HL-60 (cell line): ENCODE measurements around the gene ATP8A2.

Source experiments
- GABPA ChIP-seq: IDR thresholded peaks from 2 replicates; pipeline ENCODE4 v1.6.1; 2012; ENCODE audit warnings: low read depth
- POLR2AphosphoS5 ChIP-seq: IDR thresholded peaks from 2 replicates; pipeline ENCODE4 v1.6.1; 2012; ENCODE audit warnings: low read depth
- REST ChIP-seq: IDR thresholded peaks from 2 replicates; pipeline ENCODE4 v1.6.1; 2012; ENCODE audit warnings: low read depth; ENCODE audit not compliant: insufficient replicate concordance
- SPI1 ChIP-seq: IDR thresholded peaks from 2 replicates; pipeline ENCODE4 v1.6.1; 2012; ENCODE audit warnings: low read depth, mild to moderate bottlenecking, borderline replicate concordance
- TF ChIP-seq, protein P1 (sequence below): IDR thresholded peaks from one replicate; pipeline ENCODE4 v1.5.1; 2011; ENCODE audit warnings: low read length, control low read depth, inconsistent platforms; ENCODE audit not compliant: insufficient read depth

- TF ChIP-seq, protein P1, sequence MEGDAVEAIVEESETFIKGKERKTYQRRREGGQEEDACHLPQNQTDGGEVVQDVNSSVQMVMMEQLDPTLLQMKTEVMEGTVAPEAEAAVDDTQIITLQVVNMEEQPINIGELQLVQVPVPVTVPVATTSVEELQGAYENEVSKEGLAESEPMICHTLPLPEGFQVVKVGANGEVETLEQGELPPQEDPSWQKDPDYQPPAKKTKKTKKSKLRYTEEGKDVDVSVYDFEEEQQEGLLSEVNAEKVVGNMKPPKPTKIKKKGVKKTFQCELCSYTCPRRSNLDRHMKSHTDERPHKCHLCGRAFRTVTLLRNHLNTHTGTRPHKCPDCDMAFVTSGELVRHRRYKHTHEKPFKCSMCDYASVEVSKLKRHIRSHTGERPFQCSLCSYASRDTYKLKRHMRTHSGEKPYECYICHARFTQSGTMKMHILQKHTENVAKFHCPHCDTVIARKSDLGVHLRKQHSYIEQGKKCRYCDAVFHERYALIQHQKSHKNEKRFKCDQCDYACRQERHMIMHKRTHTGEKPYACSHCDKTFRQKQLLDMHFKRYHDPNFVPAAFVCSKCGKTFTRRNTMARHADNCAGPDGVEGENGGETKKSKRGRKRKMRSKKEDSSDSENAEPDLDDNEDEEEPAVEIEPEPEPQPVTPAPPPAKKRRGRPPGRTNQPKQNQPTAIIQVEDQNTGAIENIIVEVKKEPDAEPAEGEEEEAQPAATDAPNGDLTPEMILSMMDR: no peak
- no peak for TF ChIP-seq REST
- TF ChIP-seq GABPA: no peak
- no peak for TF ChIP-seq POLR2AphosphoS5
- no peak for TF ChIP-seq SPI1
These were observed 351.1 kb downstream of the ATP8A2 start for GRCh38 chr13:25722893-25723292.
